BE2C (cell line): ENCODE data around the gene MAPK9.

Experiments
- DNase-seq: peaks from one replicate; pipeline ENCODE4 v3.0.0-alpha.2; 2020
- H3K27me3 ChIP-seq: fragments of 250-450 bp; sonication (Bioruptor Pico); 2 replicates; pipeline ENCODE4 v1.5.1; 2020; ENCODE audit warnings: mild to moderate bottlenecking
- H3K36me3 ChIP-seq: fragments of 250-450 bp; sonication (Bioruptor Pico); 2 replicates; pipeline ENCODE4 v1.5.1; 2020; ENCODE audit warnings: mild to moderate bottlenecking
- H3K4me1 ChIP-seq: fragments of 250-450 bp; sonication (Bioruptor Pico); 2 replicates; pipeline ENCODE4 v1.5.1; 2020
- H3K4me3 ChIP-seq: 2 replicates; pipeline ENCODE4 v1.5.1; 2011; ENCODE audit warnings: low read depth, low read length
- H3K9me3 ChIP-seq: fragments of 250-450 bp; sonication (Bioruptor Pico); 2 replicates; pipeline ENCODE4 v1.5.1; 2020
- TF ChIP-seq, protein P1 (sequence below): IDR thresholded peaks from 2 replicates; pipeline ENCODE4 v1.5.1; 2012; ENCODE audit warnings: mild to moderate bottlenecking, low read depth, low read length

Gene MAPK9

DNA sequence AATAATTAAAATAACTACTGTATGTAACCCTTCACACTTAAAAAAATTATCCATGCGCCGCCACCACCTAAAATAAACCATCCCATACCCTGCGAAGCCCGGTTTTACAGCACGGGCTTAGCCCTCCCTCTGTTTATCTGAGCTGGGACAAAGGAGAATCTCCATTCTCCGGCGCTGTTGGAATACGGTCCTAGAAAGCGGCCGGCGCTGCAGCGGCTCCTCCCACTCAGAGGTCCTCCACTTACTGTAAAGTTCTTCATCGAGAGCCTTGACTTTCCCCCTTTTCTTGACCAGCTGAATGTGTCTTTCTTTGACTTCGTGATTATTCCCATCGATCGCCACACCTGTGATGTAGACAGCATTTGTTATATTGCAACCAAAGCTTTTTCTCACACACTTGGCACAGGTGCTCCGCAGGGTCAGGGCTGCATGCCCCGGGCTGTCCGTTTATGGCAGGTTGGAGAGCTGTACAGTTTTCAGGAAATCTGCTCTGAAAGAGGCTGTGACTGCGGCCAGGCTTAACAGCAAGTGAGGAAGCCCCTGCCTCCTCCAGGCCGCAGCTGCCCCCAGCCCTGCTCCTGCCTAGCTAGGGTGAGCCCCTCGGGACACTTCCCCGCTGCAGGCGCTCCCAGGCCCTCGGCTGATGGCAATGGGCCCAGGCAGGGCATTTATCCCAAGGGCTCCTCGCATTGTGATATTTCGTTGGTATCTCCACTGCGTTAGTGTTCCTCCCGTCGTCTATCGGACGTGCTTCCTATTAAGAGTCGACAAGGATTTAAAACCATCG is 44.5 kb upstream of the MAPK9 start:
- Histone ChIP-seq H3K27me3 (no peaks in the 10 kb centered on the region), H3K4me3 (no peak overlapping the region), H3K36me3 (no peaks in the 10 kb centered on the region), H3K9me3 (no peaks in the 10 kb centered on the region), H3K4me1 (no peaks in the 10 kb centered on the region)
- TF ChIP-seq, protein P1, sequence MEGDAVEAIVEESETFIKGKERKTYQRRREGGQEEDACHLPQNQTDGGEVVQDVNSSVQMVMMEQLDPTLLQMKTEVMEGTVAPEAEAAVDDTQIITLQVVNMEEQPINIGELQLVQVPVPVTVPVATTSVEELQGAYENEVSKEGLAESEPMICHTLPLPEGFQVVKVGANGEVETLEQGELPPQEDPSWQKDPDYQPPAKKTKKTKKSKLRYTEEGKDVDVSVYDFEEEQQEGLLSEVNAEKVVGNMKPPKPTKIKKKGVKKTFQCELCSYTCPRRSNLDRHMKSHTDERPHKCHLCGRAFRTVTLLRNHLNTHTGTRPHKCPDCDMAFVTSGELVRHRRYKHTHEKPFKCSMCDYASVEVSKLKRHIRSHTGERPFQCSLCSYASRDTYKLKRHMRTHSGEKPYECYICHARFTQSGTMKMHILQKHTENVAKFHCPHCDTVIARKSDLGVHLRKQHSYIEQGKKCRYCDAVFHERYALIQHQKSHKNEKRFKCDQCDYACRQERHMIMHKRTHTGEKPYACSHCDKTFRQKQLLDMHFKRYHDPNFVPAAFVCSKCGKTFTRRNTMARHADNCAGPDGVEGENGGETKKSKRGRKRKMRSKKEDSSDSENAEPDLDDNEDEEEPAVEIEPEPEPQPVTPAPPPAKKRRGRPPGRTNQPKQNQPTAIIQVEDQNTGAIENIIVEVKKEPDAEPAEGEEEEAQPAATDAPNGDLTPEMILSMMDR: no peak
- no peak for DNase-seq

DNA sequence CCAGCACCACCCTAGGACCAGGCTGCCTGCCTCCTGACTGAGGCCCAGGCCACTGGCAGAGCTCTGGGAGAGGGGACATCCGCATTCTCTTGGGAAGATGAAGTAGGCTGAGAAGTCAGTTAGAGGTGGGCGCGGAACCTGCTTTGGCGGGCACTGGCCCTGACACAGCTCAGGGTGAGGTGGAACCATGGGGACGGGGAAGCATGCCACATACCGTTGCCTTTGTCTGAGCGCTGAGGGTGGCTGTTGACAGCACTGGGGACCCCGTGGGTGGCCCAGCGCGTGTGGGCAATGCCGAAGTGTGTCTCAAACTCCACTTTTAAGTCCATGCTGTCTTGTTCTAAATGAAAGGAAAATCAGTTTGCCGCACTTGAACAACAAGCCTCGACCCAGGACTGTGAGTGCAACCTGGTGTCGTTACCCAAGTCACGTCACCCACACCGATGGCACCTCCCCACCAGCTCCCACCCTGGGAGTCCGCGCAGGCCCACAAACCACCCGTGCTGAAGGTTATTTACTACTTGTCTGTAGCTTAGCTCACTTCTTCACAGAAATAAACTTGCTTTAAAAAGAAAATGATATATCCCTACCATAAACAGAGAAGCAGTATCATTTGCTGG is 43.8 kb upstream of the MAPK9 start:
- Histone ChIP-seq H3K27me3 (no peaks in the 10 kb centered on the region), H3K4me1 (no peaks in the 10 kb centered on the region), H3K36me3 (no peaks in the 10 kb centered on the region), H3K9me3 (no peaks in the 10 kb centered on the region), H3K4me3 (no peak overlapping the region)
- DNase-seq: no peak
- TF ChIP-seq, protein P1: no peak

DNA sequence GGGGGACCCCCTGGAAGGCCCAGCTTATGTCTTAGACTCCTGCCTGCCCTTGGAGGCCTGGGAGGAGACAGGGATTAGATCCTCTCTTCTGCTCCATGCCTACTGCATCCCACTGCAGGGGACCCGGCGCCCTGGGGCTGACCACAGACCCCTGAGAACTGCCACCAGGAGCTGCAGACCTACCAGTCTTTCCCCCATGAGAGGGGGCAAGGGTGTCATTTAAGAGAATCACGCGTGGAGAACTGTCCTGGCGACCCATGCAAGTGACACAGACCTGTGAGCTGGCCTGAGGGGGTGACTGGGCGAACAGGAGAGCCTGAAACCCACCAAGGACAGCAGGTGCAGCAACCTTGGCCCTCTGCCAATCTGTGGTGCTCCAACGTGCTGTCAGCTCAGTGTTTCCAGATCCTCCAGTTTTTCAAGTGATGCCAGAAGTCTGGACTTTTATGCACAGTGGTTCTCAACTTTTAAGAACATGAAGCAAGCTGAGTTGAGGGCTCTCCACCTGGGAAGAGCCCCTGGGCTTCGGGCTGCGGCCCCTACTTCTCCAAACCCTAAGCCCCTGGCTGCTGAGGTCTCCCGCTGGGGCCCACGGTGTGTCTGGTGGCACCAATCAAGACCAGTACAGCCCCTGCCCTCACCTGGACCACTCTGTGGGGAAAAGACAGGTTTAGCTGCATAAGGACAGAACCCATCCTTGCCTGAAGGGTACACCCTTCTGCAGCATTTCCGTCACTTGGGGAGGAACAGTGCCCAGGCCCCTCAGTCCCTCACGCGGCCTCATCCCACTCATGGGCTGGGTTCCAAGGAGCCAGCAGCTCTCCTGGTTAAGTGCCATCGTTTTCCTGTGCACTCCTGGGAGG is 43.1 kb upstream of the MAPK9 start:
- Histone ChIP-seq H3K27me3 (no peaks in the 10 kb centered on the region), H3K9me3 (no peaks in the 10 kb centered on the region), H3K4me3 (no peak overlapping the region), H3K36me3 (no peaks in the 10 kb centered on the region), H3K4me1 (no peaks in the 10 kb centered on the region)
- TF ChIP-seq, protein P1: no peak
- DNase-seq: peak; percentile 46

DNA sequence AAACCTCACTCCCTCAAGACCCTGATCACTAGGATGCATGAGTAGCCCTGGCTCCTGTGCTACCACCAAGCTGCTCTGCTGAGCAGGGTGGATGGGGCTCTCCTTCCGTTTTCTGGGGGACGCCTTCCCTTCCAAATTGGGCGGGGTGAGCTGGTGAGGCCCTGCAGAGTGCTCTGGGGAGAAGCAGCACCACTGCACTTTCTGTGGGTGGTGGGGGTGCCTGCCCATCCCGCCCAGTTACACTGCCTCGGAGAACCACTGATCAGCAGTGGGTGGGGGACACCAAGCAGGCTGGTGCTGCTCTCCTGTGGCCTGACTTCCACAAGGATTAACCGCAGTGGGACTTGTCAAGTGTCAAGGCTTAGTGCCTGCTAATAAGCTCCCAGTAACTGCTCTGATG is 42.3 kb upstream of the MAPK9 start:
- H3K9me3 ChIP-seq: no peaks in the 10 kb centered on the region

DNA sequence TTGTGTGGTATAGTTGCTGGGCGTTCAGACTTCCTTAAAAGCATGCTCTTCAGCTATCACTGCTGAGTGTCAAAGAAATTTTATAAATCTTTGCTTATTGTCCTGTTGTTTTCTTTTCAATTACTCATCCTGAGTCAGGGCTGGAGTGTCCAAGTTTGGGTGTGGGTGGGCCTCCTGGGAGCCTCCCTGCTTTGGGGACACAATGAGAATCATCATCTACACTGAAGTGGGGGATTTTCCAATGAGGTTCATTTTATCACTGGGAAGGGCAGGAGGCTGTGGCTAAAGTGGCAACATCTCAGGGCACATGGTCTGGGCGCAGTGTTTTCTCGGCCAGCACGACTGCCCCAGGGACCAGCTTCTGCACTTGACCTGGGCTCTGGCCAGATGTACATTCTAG is 41.8 kb upstream of the MAPK9 start:
- Histone ChIP-seq H3K27me3 (no peaks in the 10 kb centered on the region), H3K4me3 (no peak overlapping the region), H3K4me1 (no peaks in the 10 kb centered on the region), H3K36me3 (no peaks in the 10 kb centered on the region), H3K9me3 (no peaks in the 10 kb centered on the region)
- TF ChIP-seq, protein P1: no peak
- no peak for DNase-seq

More for the DNA sequence above, 42.3 kb upstream of the MAPK9 start:
- Histone ChIP-seq H3K4me3 (no peak overlapping the region), H3K4me1 (no peaks in the 10 kb centered on the region), H3K36me3 (no peaks in the 10 kb centered on the region), H3K27me3 (no peaks in the 10 kb centered on the region)
- DNase-seq: no peak
- TF ChIP-seq, protein P1: no peak
